GM12801 (cell line): ENCODE results near the gene HCRT.

Experiments
- CTCF ChIP-seq: IDR thresholded peaks from one replicate; pipeline ENCODE4 v1.5.1; 2011; ENCODE audit warnings: control low read depth; ENCODE audit not compliant: insufficient read length; ENCODE audit errors: extremely low read depth

HCRT gene

GRCh38 chr17:42155614-42156045 is 29.6 kb downstream of the HCRT start:
- no peak for TF ChIP-seq CTCF

- TF ChIP-seq CTCF = no peak
These were observed 31.1 kb downstream of the HCRT start for GRCh38 chr17:42153919-42154742.

GRCh38 chr17:42146911-42147607 is 38.2 kb downstream of the HCRT start:
- TF ChIP-seq CTCF = no peak

GRCh38 chr17:42142371-42142896 is 42.8 kb downstream of the HCRT start:
- no peak for TF ChIP-seq CTCF

GRCh38 chr17:42141382-42141781 is 43.9 kb downstream of the HCRT start:
- no peak for TF ChIP-seq CTCF

- no peak for TF ChIP-seq CTCF
These were observed 46.3 kb downstream of the HCRT start for GRCh38 chr17:42138749-42139492.

- no peak for TF ChIP-seq CTCF
These were observed 48.6 kb downstream of the HCRT start for GRCh38 chr17:42136654-42137051.
